ENCODE results near the gene BHLHE41. TPM values are rescaled to one million over a fixed set of nuclear protein-coding genes. Genes with fewer than 3 reads are reported as not detected.

Gene BHLHE41
- polyA plus RNA-seq, 1 donor (not counting 4 experiments of a cell fraction or from before 2014, with no cell fraction given), result 1.4 TPM

DNA sequence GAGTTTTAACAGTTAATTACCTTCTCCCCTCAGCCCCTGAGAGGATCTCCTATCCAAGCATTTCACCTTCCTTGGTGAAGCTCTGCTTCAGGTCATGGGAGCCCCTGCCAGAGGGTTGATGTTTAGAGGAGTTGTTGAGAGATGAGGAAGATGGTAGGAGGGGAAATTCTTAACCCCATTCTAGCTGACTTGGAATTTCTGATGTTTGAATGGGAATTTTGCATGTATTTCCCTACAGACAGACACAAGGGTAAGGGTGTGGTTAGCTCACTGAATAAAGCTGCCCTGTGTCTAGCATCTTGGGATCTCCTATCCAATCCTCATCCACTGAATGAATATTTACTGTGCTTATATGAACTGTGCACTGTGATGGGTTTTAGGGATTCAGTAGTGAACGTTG is 7.1 kb upstream of the BHLHE41 start:
- Histone ChIP-seq H3K4me1 (ENCODE audit: control insufficient read depth, extremely low read depth, insufficient read depth, low read length) (peaks cover 5% of the 10 kb centered on the region), H3K9me1 (ENCODE audit: control insufficient read depth, extremely low read depth, insufficient read depth, low read length) (no peaks in the 10 kb centered on the region), H3K79me2 (ENCODE audit: control insufficient read depth, insufficient read depth, low read length) (no peaks in the 10 kb centered on the region), H3K9ac (ENCODE audit: control insufficient read depth, extremely low read depth, insufficient read depth, low read length) (no peak overlapping the region), H4K20me1 (ENCODE audit: control insufficient read depth, extremely low read depth, insufficient read depth, low read length) (no peaks in the 10 kb centered on the region), H3K27ac (ENCODE audit: control insufficient read depth, insufficient read depth, low read length) (no peak overlapping the region), H3K4me3 (ENCODE audit: control insufficient read depth in 2 of 3, extremely low read depth in 1 of 3, insufficient read depth in 2 of 3, low read depth in 1 of 3, low read length in 3 of 3) (no peak overlapping the region), H2AFZ (ENCODE audit: control insufficient read depth, low read length) (no peak overlapping the region), H3K9me3 (ENCODE audit: control insufficient read depth, low read depth, low read length) (no peaks in the 10 kb centered on the region), H3K27me3 (ENCODE audit: control insufficient read depth, extremely low read depth, insufficient read depth, low read length) (no peaks in the 10 kb centered on the region), H3K36me3 (ENCODE audit: control insufficient read depth in 2 of 2, extremely low read depth in 1 of 2, insufficient read depth in 2 of 2, low read length in 2 of 2) (no peaks in the 10 kb centered on the region), H3K4me2 (ENCODE audit: control insufficient read depth, extremely low read depth, insufficient read depth, low read depth, low read length) (no peak overlapping the region)
- DNase-seq (ENCODE audit: low read depth, low spot score) (no peak), FAIRE-seq (no peak)
- TF ChIP-seq, protein P1, sequence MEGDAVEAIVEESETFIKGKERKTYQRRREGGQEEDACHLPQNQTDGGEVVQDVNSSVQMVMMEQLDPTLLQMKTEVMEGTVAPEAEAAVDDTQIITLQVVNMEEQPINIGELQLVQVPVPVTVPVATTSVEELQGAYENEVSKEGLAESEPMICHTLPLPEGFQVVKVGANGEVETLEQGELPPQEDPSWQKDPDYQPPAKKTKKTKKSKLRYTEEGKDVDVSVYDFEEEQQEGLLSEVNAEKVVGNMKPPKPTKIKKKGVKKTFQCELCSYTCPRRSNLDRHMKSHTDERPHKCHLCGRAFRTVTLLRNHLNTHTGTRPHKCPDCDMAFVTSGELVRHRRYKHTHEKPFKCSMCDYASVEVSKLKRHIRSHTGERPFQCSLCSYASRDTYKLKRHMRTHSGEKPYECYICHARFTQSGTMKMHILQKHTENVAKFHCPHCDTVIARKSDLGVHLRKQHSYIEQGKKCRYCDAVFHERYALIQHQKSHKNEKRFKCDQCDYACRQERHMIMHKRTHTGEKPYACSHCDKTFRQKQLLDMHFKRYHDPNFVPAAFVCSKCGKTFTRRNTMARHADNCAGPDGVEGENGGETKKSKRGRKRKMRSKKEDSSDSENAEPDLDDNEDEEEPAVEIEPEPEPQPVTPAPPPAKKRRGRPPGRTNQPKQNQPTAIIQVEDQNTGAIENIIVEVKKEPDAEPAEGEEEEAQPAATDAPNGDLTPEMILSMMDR (optimal IDR thresholded peaks at IDR 0.05 in 1 of 3, IDR thresholded peaks at IDR 0.05 in 1 of 3, conservative IDR thresholded peaks at IDR 0.05 in 1 of 3; ENCODE audit: extremely low read depth in 1 of 3, insufficient read depth in 2 of 3, low read length in 3 of 3), result no peak
- TF ChIP-seq EZH2 (IDR thresholded peaks at IDR 0.05; ENCODE audit: low read length), result no peak
- dilution Hi-C loops (cut with MboI; ENCODE audit: extremely low pct_ligation_motif_present, low sequenced_read_pairs), result no loop called here

DNA sequence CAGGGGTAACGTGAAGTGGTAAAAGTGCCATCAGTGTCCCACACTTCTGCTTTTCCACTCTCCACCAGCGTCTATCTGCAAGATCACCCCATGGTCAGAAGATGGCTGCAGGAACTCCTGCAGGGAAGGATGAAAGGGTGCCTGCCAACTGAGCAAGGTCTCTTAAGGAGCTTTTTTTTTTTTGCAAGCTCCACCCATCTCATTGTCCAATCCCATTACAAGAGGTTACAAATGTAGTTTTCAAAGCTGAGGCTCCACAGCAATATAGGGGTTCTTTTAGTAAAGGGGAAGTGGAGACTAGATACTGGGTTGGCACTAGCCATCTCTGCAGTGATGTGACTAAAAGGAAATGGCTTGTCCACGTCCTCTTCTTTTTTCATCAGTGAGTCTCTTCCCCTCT is 5.9 kb upstream of the BHLHE41 start:
- H4K20me1 ChIP-seq (ENCODE audit: control insufficient read depth, extremely low read depth, insufficient read depth, low read length), result no peaks in the 10 kb centered on the region
- H3K27ac ChIP-seq (ENCODE audit: control insufficient read depth, insufficient read depth, low read length), result no peak overlapping the region
- H3K4me3 ChIP-seq (ENCODE audit: control insufficient read depth in 2 of 3, extremely low read depth in 1 of 3, insufficient read depth in 2 of 3, low read depth in 1 of 3, low read length in 3 of 3), result no peak overlapping the region
- no peak overlapping the region for H2AFZ ChIP-seq (ENCODE audit: control insufficient read depth, low read length)
- peaks cover 9% of the 10 kb centered on the region for H3K4me1 ChIP-seq (ENCODE audit: control insufficient read depth, extremely low read depth, insufficient read depth, low read length)
- no peak for FAIRE-seq
- dilution Hi-C loops (cut with MboI; ENCODE audit: extremely low pct_ligation_motif_present, low sequenced_read_pairs), result no loop called here
- no peak overlapping the region for H3K9ac ChIP-seq (ENCODE audit: control insufficient read depth, extremely low read depth, insufficient read depth, low read length)
- no peaks in the 10 kb centered on the region for H3K9me1 ChIP-seq (ENCODE audit: control insufficient read depth, extremely low read depth, insufficient read depth, low read length)
- no peak for TF ChIP-seq EZH2 (IDR thresholded peaks at IDR 0.05; ENCODE audit: low read length)
- TF ChIP-seq, protein P1 (optimal IDR thresholded peaks at IDR 0.05 in 1 of 3, IDR thresholded peaks at IDR 0.05 in 1 of 3, conservative IDR thresholded peaks at IDR 0.05 in 1 of 3; ENCODE audit: extremely low read depth in 1 of 3, insufficient read depth in 2 of 3, low read length in 3 of 3), result no peak
- no peak for DNase-seq (ENCODE audit: low read depth, low spot score)
- H3K36me3 ChIP-seq (ENCODE audit: control insufficient read depth in 2 of 2, extremely low read depth in 1 of 2, insufficient read depth in 2 of 2, low read length in 2 of 2), result no peaks in the 10 kb centered on the region
- no peaks in the 10 kb centered on the region for H3K79me2 ChIP-seq (ENCODE audit: control insufficient read depth, insufficient read depth, low read length)
- H3K9me3 ChIP-seq (ENCODE audit: control insufficient read depth, low read depth, low read length), result no peaks in the 10 kb centered on the region
- no peaks in the 10 kb centered on the region for H3K27me3 ChIP-seq (ENCODE audit: control insufficient read depth, extremely low read depth, insufficient read depth, low read length)
- no peak overlapping the region for H3K4me2 ChIP-seq (ENCODE audit: control insufficient read depth, extremely low read depth, insufficient read depth, low read depth, low read length)
